GM23338 (cell line): ENCODE data around the gene ANKK1. TPM values are rescaled to one million over a fixed set of nuclear protein-coding genes. Genes with fewer than 3 reads are reported as not detected.

Experiments
- ATAC-seq: fragments of 200-7000 bp; cut with Tn5 transposase; 3 replicates; pipeline ENCODE4 v1.9.1; 2020
- DNase-seq: peaks from one replicate; pipeline ENCODE4 v3.0.0-alpha.2; 2015; ENCODE audit warnings: low spot score
- H2AFZ ChIP-seq: fragments of 200-600 bp; sonication (generic); 2 replicates; pipeline ENCODE4 v1.8.0; 2016; ENCODE audit warnings: antibody characterized with exemption, mild to moderate bottlenecking, moderate library complexity
- H3F3A ChIP-seq: fragments of 200-600 bp; sonication (generic); replicated peaks from 2 replicates; pipeline ENCODE4 v1.8.0; 2017; ENCODE audit warnings: antibody characterized with exemption, mixed run types, low read depth
- H3K27ac ChIP-seq: fragments of 200-600 bp; sonication (generic); 2 replicates; pipeline ENCODE4 v1.6.1; 2016; ENCODE audit warnings: low read depth
- H3K27me3 ChIP-seq: fragments of 200-600 bp; sonication (generic); 2 replicates; pipeline ENCODE4 v1.8.0; 2016; ENCODE audit warnings: mild to moderate bottlenecking, mixed run types, moderate library complexity; ENCODE audit not compliant: insufficient read depth
- H3K36me3 ChIP-seq: fragments of 200-600 bp; sonication (generic); 2 replicates; pipeline ENCODE4 v1.8.0; 2016; ENCODE audit warnings: mild to moderate bottlenecking; ENCODE audit not compliant: insufficient read depth
- H3K4me1 ChIP-seq: fragments of 200-600 bp; sonication (generic); 2 replicates; pipeline ENCODE4 v1.8.0; 2016; ENCODE audit warnings: mild to moderate bottlenecking, moderate library complexity; ENCODE audit not compliant: insufficient read depth
- H3K4me2 ChIP-seq: fragments of 200-600 bp; sonication (generic); 2 replicates; pipeline ENCODE4 v1.7.1; 2017; ENCODE audit warnings: mixed run types
- H3K4me3 ChIP-seq: fragments of 200-600 bp; sonication (generic); 2 replicates; pipeline ENCODE4 v1.6.1; 2016; ENCODE audit warnings: mixed run types
- H3K79me2 ChIP-seq: fragments of 200-600 bp; sonication (generic); replicated peaks from 2 replicates; pipeline ENCODE4 v1.8.0; 2017; ENCODE audit warnings: mild to moderate bottlenecking; ENCODE audit not compliant: insufficient read depth
- H3K9me2 ChIP-seq: fragments of 200-600 bp; sonication (generic); 2 replicates; pipeline ENCODE4 v1.8.0; 2017; ENCODE audit not compliant: insufficient read depth
- H4K20me1 ChIP-seq: fragments of 200-600 bp; sonication (generic); replicated peaks from 2 replicates; pipeline ENCODE4 v1.8.0; 2017; ENCODE audit warnings: mild to moderate bottlenecking; ENCODE audit not compliant: insufficient read depth
- H3K27ac Mint-ChIP-seq: 2 replicates; pipeline ENCODE4 v1.8.0; 2020; ENCODE audit warnings: inconsistent platforms, mild to moderate bottlenecking, moderate library complexity, mixed read lengths
- H3K27me3 Mint-ChIP-seq: 3 replicates; pipeline ENCODE4 v1.8.0; 2022; ENCODE audit warnings: low read depth, mild to moderate bottlenecking, moderate library complexity, mixed read lengths, inconsistent platforms; ENCODE audit not compliant: insufficient read depth, poor library complexity
- H3K36me3 Mint-ChIP-seq: 3 replicates; pipeline ENCODE4 v1.8.0; 2021; ENCODE audit warnings: low read depth, mild to moderate bottlenecking, inconsistent platforms, moderate library complexity, mixed read lengths
- H3K4me1 Mint-ChIP-seq: 3 replicates; pipeline ENCODE4 v1.8.0; 2020; ENCODE audit warnings: mild to moderate bottlenecking, inconsistent platforms, mixed read lengths
- H3K4me3 Mint-ChIP-seq: 3 replicates; pipeline ENCODE4 v1.8.0; 2021; ENCODE audit warnings: moderate library complexity, mild to moderate bottlenecking, inconsistent platforms, mixed read lengths
- H3K9me3 Mint-ChIP-seq: 3 replicates; pipeline ENCODE4 v1.8.0; 2020; ENCODE audit warnings: moderate library complexity, mild to moderate bottlenecking, inconsistent platforms, mixed read lengths
- CREB1 ChIP-seq: fragments of 250-450 bp; sonication (Bioruptor Pico); IDR thresholded peaks from 2 replicates; pipeline ENCODE4 v1.5.0; 2020; ENCODE audit warnings: low read depth, mild to moderate bottlenecking, moderate library complexity
- POLR2AphosphoS5 ChIP-seq: IDR thresholded peaks from 2 replicates; pipeline ENCODE4 v1.6.1; 2016; ENCODE audit warnings: antibody characterized with exemption, low read depth
- STAT1 ChIP-seq: IDR thresholded peaks from one replicate; pipeline ENCODE4 v1.6.1; 2016; ENCODE audit warnings: antibody characterized with exemption; ENCODE audit not compliant: unreplicated experiment
- long read RNA-seq: library from polyadenylated mRNA; unstranded; transcript quantifications from one replicate; pipeline ENCODE4 v2.0.0, GENCODE V29; 2020; ENCODE audit not compliant: unreplicated experiment
- polyA plus RNA-seq: library from polyadenylated mRNA; unstranded; fragments of >200 nt; fragmentation: Nextera tagmentation; extraction: Ambion mirVana; gene quantifications from 2 replicates; pipeline ENCODE4 v1.2.1, GENCODE V29; 2016
- total RNA-seq: library from RNA; depleted of rRNA; stranded (reverse); fragments of >200 nt; shearing (Covaris generic); gene quantifications from 2 replicates; pipeline ENCODE4 v1.2.3, GENCODE V29; 2014; rRNA removed
- TF ChIP-seq, protein P1 (sequence below): fragments of 250-450 bp; sonication (Bioruptor Pico); IDR thresholded peaks from 2 replicates; pipeline ENCODE4 v1.5.0; 2020; ENCODE audit warnings: mild to moderate bottlenecking, moderate library complexity
- TF ChIP-seq, protein P2 (sequence below): IDR thresholded peaks from one replicate; pipeline ENCODE4 v1.6.1; 2018; ENCODE audit warnings: antibody characterized with exemption; ENCODE audit not compliant: unreplicated experiment
- TF ChIP-seq, protein P3 (sequence below), 2 experiments: fragments of 200-600 bp in 1 of 2; sonication (generic) in 1 of 2; conservative IDR thresholded peaks; 2 replicates each; pipeline versions ENCODE4 v1.5.1 to v1.6.1; 2016 to 2017; ENCODE audit warnings: antibody characterized with exemption in 2 of 2, low read depth in 2 of 2, mild to moderate bottlenecking in 2 of 2, moderate library complexity in 1 of 2

The ANKK1 gene, protein sequence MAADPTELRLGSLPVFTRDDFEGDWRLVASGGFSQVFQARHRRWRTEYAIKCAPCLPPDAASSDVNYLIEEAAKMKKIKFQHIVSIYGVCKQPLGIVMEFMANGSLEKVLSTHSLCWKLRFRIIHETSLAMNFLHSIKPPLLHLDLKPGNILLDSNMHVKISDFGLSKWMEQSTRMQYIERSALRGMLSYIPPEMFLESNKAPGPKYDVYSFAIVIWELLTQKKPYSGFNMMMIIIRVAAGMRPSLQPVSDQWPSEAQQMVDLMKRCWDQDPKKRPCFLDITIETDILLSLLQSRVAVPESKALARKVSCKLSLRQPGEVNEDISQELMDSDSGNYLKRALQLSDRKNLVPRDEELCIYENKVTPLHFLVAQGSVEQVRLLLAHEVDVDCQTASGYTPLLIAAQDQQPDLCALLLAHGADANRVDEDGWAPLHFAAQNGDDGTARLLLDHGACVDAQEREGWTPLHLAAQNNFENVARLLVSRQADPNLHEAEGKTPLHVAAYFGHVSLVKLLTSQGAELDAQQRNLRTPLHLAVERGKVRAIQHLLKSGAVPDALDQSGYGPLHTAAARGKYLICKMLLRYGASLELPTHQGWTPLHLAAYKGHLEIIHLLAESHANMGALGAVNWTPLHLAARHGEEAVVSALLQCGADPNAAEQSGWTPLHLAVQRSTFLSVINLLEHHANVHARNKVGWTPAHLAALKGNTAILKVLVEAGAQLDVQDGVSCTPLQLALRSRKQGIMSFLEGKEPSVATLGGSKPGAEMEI
- 0.14 TPM in 1 of 2 replicates, not detected in the other for total RNA-seq
- polyA plus RNA-seq: 0.08 TPM in 1 of 2 replicates, not detected in the other
- long read RNA-seq, partial matches to known transcripts: 1 of 1 reads
- long read RNA-seq, other reads (novel, unspliced or antisense): 0 of 1 reads

DNA sequence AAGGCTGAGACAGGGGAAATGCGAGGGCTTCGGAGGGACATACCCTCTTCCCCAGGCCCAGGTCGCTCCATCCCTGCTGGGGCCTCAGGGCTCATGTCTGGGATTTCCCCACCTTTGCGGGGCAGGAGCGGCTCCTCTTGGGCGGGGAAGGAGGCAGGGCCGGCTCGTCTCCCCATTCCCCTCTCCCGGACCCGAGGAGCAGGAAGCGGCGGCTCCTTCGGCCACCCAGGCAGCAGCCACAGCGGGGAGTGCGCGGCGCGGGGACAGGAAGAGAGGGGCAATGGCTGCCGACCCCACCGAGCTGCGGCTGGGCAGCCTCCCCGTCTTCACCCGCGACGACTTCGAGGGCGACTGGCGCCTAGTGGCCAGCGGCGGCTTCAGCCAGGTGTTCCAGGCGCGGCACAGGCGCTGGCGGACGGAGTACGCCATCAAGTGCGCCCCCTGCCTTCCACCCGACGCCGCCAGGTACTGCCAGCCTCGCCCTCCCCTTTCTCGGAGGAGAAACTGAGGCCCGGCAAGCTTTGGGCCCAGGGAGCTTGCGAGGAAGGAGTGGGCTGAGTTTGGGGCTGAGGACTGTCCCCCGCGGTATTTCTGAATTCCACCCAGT is at the start of gene ANKK1:
ANKK1 (plus strand) TSS at position 175 of the 607 bp plus-strand sequence; CDS start at position 281, 106 bp downstream.
- Histone ChIP-seq H3K79me2 (no peaks in the 10 kb centered on the region), H3K36me3 (no peaks in the 10 kb centered on the region), H3K4me1 (peaks cover 6% of the 10 kb centered on the region; the same call in 1 of the 2 replicates), H3K4me3 (peak within 1 kb of the TSS; percentile 59), H4K20me1 (no peaks in the 10 kb centered on the region), H3K4me2 (peak within 1 kb of the TSS; percentile 84), H2AFZ (peak within 1 kb of the TSS; percentile 99), H3F3A (no peaks in the 10 kb centered on the region), H3K27ac (no peak within 1 kb of the TSS), H3K9me2 (peaks cover 13% of the 10 kb centered on the region; the same call in 1 of the 2 replicates), H3K27me3 (0 out of 2 replicates have a peak, but pooled peaks cover 5% of the 10 kb centered on the region)
- peaks cover 3% of the 10 kb centered on the region; the same call in 2 of the 3 replicates for H3K4me1 Mint-ChIP-seq
- ATAC-seq (peak; percentile 93), DNase-seq (peak; percentile 84)
- H3K27me3 Mint-ChIP-seq: peaks cover 5% of the 10 kb centered on the region
- TF ChIP-seq, protein P1, sequence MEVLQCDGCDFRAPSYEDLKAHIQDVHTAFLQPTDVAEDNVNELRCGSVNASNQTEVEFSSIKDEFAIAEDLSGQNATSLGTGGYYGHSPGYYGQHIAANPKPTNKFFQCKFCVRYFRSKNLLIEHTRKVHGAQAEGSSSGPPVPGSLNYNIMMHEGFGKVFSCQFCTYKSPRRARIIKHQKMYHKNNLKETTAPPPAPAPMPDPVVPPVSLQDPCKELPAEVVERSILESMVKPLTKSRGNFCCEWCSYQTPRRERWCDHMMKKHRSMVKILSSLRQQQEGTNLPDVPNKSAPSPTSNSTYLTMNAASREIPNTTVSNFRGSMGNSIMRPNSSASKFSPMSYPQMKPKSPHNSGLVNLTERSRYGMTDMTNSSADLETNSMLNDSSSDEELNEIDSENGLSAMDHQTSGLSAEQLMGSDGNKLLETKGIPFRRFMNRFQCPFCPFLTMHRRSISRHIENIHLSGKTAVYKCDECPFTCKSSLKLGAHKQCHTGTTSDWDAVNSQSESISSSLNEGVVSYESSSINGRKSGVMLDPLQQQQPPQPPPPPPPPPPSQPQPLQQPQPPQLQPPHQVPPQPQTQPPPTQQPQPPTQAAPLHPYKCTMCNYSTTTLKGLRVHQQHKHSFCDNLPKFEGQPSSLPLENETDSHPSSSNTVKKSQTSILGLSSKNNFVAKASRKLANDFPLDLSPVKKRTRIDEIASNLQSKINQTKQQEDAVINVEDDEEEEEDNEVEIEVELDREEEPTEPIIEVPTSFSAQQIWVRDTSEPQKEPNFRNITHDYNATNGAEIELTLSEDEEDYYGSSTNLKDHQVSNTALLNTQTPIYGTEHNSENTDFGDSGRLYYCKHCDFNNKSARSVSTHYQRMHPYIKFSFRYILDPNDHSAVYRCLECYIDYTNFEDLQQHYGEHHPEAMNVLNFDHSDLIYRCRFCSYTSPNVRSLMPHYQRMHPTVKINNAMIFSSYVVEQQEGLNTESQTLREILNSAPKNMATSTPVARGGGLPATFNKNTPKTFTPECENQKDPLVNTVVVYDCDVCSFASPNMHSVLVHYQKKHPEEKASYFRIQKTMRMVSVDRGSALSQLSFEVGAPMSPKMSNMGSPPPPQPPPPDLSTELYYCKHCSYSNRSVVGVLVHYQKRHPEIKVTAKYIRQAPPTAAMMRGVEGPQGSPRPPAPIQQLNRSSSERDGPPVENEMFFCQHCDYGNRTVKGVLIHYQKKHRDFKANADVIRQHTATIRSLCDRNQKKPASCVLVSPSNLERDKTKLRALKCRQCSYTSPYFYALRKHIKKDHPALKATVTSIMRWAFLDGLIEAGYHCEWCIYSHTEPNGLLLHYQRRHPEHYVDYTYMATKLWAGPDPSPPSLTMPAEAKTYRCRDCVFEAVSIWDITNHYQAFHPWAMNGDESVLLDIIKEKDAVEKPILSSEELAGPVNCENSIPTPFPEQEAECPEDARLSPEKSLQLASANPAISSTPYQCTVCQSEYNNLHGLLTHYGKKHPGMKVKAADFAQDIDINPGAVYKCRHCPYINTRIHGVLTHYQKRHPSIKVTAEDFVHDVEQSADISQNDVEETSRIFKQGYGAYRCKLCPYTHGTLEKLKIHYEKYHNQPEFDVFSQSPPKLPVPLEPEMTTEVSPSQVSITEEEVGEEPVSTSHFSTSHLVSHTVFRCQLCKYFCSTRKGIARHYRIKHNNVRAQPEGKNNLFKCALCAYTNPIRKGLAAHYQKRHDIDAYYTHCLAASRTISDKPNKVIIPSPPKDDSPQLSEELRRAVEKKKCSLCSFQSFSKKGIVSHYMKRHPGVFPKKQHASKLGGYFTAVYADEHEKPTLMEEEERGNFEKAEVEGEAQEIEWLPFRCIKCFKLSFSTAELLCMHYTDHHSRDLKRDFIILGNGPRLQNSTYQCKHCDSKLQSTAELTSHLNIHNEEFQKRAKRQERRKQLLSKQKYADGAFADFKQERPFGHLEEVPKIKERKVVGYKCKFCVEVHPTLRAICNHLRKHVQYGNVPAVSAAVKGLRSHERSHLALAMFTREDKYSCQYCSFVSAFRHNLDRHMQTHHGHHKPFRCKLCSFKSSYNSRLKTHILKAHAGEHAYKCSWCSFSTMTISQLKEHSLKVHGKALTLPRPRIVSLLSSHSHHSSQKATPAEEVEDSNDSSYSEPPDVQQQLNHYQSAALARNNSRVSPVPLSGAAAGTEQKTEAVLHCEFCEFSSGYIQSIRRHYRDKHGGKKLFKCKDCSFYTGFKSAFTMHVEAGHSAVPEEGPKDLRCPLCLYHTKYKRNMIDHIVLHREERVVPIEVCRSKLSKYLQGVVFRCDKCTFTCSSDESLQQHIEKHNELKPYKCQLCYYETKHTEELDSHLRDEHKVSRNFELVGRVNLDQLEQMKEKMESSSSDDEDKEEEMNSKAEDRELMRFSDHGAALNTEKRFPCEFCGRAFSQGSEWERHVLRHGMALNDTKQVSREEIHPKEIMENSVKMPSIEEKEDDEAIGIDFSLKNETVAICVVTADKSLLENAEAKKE (CRISPR knock-in tag): no peak
- TF ChIP-seq, protein P2, sequence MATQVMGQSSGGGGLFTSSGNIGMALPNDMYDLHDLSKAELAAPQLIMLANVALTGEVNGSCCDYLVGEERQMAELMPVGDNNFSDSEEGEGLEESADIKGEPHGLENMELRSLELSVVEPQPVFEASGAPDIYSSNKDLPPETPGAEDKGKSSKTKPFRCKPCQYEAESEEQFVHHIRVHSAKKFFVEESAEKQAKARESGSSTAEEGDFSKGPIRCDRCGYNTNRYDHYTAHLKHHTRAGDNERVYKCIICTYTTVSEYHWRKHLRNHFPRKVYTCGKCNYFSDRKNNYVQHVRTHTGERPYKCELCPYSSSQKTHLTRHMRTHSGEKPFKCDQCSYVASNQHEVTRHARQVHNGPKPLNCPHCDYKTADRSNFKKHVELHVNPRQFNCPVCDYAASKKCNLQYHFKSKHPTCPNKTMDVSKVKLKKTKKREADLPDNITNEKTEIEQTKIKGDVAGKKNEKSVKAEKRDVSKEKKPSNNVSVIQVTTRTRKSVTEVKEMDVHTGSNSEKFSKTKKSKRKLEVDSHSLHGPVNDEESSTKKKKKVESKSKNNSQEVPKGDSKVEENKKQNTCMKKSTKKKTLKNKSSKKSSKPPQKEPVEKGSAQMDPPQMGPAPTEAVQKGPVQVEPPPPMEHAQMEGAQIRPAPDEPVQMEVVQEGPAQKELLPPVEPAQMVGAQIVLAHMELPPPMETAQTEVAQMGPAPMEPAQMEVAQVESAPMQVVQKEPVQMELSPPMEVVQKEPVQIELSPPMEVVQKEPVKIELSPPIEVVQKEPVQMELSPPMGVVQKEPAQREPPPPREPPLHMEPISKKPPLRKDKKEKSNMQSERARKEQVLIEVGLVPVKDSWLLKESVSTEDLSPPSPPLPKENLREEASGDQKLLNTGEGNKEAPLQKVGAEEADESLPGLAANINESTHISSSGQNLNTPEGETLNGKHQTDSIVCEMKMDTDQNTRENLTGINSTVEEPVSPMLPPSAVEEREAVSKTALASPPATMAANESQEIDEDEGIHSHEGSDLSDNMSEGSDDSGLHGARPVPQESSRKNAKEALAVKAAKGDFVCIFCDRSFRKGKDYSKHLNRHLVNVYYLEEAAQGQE: peak; percentile 8
- TF ChIP-seq STAT1: no peak
- TF ChIP-seq CREB1 (CRISPR knock-in tag): peak; percentile 74
- TF ChIP-seq POLR2AphosphoS5: 0 out of 2 replicates have a peak, but pooled peaks have one; percentile 30
- TF ChIP-seq, protein P3, sequence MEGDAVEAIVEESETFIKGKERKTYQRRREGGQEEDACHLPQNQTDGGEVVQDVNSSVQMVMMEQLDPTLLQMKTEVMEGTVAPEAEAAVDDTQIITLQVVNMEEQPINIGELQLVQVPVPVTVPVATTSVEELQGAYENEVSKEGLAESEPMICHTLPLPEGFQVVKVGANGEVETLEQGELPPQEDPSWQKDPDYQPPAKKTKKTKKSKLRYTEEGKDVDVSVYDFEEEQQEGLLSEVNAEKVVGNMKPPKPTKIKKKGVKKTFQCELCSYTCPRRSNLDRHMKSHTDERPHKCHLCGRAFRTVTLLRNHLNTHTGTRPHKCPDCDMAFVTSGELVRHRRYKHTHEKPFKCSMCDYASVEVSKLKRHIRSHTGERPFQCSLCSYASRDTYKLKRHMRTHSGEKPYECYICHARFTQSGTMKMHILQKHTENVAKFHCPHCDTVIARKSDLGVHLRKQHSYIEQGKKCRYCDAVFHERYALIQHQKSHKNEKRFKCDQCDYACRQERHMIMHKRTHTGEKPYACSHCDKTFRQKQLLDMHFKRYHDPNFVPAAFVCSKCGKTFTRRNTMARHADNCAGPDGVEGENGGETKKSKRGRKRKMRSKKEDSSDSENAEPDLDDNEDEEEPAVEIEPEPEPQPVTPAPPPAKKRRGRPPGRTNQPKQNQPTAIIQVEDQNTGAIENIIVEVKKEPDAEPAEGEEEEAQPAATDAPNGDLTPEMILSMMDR (conservative IDR thresholded peaks at IDR 0.05; ENCODE audit: low read depth in 2 of 2): peak; percentile 67 to 88
- H3K9me3 Mint-ChIP-seq: no peaks in the 10 kb centered on the region
- H3K27ac Mint-ChIP-seq: no peak within 1 kb of the TSS
- H3K4me3 Mint-ChIP-seq: peak within 1 kb of the TSS; percentile 51
- H3K36me3 Mint-ChIP-seq: no peaks in the 10 kb centered on the region
